DMS 273 (cell line): Measurements from ENCODE around the gene MYRFL.
"Not testable (repeated sequence)": the region's sequence is repeated elsewhere in the genome, so short reads cannot be mapped to it uniquely, and the experiment has no call there.

Experiments used
- DNase-seq: peaks from one replicate; lab custom pipeline; 2025; ENCODE audit not compliant: unreplicated experiment; lab: John Stamatoyannopoulos, UW

MYRFL gene

DNA sequence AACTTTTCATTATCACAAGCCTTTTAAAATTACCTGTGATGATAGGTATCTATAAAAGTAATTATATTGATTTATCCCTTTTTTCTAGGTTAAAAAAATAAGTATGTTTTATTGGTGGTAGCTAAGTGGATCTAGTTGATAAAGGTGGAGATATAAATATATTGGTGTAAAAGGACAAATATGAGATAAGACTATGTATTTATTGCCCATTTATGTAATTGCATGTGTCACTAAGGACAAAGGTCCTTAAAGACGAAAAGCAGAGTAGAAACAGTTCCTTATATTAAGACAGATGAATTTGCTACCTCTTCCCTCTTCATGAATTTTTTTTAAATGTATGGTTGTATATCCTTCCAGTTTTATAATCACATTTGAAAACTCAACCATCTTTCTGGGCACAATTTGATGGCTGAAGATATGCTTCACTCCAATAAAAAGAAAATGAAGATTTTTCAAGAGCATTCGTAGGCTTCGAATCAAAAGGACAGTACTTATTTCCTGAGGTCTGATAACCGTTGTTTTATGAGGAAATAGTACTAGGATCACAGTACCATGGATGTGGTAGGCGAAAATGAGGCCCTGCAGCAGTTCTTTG, at the start of gene MYRFL:
TSS of gene MYRFL (plus strand) at position 262 of the 595 bp plus-strand sequence. CDS start at position 553, 291 bp downstream.
- no peak for DNase-seq

DNA sequence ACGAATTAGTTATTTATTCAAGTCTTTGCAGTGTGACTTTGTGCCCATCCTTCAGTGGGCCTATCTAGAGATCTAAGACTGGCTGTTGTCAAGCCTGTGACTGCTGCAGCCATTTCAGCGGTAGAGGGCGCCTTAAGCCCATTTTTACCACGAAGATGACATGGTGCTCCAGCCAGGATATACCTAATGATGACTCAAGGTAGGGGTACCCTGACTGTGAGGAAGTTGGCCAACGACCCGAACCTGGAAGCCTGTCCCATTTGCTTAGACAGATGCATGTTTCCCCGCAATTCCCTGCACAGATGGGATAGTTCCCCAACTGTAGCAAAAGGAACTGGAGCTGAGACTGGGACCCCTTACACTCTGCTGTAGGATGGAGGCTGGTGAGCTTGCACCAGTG, 45.1 kb upstream of the MYRFL start:
- DNase-seq: peak; percentile 12

DNA sequence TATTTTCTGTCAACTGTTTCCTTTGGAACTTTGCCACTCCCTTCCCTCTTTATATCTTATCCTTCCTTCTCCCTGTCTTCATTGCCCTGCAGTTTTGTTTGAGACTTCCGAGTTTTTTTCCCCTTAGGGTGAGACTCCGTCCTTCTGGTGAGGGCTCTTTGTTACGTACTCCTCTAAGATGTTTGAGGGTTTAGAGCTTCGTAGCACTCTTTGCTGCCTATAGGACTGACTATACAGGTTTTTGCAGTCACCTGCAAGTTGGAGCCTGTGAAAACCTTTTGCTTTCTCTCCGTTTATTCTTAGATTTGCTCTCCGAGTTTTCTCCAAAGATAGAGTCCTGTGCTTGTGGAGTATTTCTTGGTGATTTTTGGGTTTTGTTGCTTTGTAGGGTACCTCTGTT, 41.7 kb upstream of the MYRFL start:
- no peak for DNase-seq

DNA sequence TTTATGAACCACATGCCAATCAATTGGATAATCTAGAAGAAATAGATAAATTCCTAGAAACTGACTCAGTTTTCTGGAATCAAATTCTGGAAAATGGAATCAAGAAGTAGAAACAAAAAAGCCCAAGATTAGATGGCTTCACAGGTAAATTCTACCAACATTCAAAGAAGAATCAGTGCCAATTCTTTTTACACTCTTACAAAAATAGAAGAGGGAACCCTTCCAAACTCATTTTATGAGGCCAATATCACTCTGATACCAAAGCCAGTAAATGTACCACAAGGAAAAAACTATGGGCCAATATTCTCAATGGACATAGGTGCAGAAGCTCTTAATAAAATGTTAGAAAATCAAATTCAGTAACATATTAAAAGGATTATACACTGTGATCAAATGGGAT, 35.7 kb upstream of the MYRFL start:
- DNase-seq: no peak

DNA sequence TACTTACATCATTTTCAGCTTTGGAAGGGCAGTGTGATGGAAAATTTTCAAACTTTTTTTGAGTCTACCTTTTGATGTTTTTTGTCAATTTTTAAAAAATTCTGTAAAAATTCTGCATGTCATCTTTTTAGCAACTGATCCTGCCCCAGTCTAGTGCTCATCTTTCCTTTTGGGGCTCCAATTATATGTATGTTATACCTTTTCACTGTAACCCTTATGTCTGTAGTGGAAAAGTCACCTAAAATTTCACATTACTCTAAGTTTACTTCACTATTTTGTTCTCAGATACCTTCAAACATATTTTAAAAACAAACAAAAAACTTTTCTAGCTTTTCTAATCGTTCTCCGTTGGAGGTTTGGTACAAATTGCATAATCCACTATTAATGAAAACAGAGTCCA, 32.5 kb upstream of the MYRFL start:
- DNase-seq: no peak

DNA sequence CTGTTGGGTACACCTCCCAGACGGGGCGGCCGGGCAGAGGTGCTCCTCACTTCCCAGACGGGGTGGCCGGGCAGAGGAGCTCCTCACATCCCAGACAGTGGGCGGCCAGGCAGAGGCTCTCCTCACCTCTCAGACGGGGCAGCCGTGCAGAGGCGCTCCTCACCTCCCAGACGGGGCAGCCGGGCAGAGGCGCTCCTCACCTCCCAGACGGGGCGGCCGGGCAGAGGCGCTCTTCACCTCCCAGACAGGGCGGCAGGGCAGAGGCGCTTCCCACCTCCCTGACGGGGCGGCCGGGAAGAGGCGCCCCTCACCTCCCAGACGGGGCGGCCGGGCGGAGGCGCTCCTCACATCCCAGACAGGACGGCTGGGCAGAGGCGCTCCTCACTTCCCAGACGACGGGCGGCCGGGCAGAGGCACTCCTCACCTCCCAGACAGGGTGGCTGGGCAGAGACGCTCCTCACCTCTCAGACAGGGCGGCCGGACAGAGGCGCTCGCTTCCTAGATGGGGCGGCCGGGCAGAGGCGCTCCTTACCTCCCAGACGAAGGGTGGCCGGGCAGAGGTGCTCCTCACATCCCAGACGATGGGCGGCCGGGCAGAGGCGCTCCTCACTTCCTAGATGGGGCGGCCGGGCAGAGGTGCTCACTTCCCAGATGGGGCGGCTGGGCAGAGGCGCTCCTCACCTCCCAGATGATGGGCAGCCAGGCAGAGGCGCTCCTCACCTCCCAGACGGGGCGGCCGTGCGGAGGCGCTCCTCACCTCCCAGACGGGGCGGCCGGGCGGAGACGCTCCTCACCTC, 17.7 kb upstream of the MYRFL start:
- DNase-seq: not testable (repeated sequence)

DNA sequence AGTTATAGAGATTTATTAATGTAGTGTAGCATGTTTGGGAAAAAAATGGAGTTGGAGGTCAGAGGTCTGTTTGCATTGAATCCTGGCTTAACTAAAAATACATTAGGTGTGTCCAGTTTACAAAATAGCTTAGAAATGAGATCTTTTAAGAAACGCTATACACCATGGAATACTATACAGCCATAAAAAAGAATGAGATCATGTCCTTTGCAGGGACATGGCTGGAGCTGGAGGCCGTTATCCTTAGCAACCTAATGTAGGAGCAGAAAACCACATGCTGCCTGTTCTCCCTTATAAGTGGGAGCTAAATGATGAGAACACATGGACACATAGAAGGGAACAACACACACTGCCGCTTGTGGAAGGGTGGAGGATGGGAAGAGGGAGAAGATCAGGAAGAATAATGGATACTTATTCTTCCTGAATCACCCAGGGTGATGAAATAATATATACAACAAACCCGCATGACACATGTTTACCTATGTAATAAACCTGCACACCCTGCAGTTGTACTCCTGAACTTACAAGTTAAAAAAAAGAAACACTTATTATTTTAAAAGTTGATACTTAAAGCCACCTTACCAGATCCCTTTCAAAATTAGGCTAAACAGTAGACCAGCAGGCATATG, 14.0 kb upstream of the MYRFL start:
- DNase-seq: no peak

DNA sequence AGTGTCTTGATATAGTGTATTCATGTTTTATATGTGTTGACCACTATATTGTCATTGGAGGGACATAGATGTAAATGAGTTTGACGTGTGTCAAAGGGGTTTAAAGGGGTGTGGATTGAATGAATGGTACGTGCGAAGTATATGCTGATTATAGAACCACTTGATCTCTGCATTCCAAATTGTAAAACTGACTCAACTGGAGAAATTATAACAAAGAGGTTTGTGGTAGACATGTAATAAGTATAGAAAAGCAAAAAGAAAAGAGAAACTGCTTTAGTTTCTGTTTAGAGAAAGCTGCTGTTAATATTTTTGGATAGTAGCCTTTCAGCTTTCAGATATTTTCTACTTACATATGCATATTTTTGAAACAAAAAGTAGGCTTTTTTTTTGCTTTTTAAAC, 8.9 kb upstream of the MYRFL start:
- no peak for DNase-seq

DNA sequence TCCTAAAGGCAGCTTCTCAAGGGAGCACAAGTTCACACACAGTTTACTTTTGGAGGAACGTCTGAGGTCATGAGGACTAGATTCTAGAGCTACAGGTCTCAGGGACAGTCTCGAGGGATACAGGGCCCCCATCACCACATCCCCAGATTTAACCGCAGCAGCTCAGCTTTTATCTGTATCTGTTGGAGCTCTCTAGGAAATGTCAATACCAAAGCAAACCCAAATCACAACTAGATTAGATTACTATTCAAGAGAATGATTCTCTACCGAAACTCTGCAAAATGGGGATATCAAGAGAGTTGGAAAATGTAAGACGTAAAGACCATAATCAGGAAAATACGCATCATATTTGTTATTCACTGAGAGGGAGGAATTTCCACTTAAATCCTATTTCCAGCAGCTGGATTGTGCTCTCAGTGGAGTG, 4.0 kb upstream of the MYRFL start:
- no peak for DNase-seq

DNA sequence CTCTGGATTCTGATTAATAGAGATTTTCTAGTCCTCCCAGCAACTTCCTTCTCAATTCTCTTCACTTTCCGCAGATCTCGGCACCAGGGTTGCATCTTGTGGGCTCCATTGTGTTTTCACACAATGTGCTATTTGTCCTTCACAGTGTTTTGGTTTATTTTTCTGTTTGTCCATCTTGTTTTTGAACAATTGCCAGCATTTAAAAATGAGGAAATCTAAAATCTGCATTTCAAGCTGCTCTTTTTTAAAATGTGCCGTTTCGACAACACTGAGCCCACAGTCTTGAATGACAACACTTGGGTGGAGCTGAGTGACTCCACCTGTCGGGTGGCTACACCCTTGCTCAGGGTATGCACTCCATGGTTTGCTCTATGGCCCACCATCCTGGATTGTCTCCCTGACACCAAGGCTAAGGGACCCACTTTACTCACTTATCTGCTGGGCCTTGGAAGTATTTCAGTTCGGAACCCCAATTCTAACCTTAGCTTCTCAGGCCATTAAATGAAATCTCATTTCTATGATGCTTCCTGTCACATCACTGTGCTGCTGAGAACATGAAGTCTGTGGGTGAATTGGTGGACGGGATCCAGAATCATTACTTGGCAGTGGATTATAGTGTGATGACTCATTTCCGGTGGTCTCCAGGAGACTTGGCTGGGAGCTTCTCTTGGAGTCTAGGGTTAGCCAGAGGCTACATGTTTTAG, 3.4 kb upstream of the MYRFL start:
- DNase-seq: peak; percentile 30

DNA sequence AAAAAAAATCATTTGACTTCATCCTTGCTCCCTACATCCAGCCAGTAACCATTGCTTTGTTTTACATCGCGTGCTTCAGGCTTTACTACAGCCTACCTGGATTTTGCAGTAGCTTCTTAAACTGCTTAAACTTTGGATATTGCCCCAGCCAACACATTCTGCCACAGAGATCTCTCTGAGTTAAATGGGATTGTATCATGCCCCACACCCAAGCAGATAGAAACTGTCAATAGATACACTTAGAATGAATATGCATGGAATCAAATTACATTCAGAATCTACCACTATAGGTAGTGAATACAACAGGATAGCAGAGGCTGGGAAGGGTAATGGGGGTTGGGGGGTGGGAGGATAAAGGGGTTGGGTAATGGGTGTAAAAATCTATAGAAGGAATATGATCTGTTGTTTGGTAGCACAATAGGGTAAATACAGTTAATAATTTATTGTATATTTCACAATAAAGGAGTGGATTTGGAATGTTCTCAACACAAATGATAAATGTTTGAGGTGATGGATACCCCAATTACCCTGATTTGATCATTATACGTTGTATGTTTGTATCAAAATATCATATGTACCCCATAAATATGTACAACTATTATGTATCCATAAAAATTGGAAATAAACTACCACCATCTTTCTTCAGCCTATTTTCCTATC, 2.7 kb upstream of the MYRFL start:
- DNase-seq: no peak

DNA sequence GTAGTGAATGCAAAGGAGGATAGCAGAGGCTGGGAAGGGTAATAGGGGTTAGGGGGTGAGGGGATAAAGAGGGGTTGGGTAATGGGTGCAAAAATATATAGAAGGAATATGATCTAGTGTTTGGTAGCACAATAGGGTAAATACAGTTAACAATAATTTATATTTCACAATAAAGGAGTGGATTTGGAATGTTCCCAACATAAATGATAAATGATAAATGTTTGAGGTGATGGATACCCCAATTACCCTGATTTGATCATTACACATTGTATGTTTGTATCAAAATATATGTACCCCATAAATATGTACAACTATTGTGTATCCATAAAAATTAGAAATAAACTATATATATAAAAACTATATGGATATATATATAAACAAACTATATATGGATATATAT, 999 bp upstream of the MYRFL start:
- DNase-seq: no peak

DNA sequence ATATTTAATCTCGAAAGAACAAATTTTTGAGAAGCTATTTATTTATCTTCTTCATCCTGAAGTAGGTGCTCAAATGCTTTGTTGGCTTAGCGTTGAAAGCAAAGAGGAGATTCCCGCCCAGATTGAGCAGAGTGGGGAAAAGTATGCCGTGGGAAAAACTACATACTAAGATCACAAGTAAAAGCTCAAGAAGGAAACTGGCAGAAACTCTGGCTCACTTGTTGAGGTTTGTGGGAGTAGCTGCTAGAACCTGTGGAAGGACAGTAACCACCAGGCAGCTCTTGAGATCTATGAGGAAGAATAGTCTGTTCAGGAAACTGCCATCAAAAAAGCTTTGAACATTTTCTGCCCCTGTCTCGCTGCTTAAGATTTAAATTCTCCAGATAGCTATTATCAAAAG, 3.9 kb downstream of the MYRFL start:
- DNase-seq: no peak

DNA sequence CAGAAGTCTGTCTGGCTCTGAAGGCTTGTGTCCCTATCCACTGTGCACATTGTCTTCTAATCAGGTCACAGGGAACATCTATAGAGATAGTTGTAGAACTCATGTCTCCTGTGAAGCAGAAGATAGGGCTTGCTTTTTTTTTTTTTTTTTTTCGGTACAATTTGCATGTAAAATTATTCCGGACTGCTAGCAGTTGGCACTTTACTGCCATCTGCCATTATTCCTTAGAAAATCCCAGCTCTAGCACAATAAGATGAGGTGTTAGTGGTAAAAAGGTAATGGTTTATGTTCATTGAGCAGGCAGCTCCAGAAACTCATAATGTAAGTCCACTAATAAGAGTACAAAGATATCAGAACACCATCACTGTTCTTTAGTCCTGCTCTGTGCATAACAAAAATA, 8.7 kb downstream of the MYRFL start:
- DNase-seq: peak; percentile 38

DNA sequence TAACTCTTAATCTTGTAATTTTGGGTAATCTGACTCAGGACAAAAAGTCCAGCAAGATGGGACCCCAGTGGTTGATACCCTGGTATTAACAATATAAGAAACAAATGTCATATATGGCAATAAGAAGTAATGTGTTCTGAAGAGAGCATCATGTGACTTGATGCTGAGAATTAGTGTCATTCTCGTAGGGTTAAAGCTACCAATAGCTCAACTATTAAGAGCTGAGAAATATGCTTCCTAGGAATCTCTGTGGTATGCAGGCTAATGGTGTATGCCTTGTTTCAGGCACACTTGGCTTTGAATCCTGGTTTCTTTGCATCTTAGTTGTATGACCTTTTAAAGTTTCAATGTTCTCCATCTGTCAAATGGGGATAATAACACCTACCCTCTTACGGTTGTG, 9.1 kb downstream of the MYRFL start:
- no peak for DNase-seq

DNA sequence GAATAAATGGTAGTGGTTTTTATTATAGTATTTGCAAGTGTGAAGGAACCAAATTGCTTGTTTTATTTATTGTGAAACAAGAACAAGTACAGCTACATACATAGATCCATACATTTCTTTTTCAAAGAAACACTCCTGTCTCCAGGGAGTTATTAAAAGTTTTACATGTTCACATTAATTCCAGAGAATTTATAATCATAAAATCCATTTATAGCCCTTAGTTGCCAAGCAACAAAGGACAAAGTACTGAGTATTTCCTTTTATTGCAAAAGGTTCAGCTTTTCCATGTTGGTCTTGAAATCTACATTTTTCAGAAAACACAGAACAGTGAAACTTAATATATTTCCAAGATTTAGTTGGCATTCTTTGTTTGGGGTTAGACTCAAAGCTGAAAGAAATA, 9.5 kb downstream of the MYRFL start:
- no peak for DNase-seq

DNA sequence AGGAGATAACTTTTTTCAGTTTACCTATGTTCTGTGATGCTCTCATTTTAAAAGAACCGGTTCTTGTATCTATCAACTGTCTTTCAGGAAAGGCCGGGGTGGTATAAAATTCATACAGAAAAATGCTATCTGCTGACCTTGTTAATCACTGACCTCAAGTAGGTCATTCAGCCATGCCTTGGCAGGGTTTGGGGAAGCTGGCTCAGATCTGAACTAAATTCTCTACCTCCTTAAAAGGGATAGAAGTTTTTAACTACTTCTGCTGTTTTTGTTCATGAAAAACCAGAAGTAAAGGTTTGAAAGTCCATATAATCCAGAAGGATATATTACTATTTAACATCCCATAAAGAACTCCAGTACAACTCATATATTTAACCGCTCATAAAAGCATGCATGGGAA, 10.1 kb downstream of the MYRFL start:
- no peak for DNase-seq

DNA sequence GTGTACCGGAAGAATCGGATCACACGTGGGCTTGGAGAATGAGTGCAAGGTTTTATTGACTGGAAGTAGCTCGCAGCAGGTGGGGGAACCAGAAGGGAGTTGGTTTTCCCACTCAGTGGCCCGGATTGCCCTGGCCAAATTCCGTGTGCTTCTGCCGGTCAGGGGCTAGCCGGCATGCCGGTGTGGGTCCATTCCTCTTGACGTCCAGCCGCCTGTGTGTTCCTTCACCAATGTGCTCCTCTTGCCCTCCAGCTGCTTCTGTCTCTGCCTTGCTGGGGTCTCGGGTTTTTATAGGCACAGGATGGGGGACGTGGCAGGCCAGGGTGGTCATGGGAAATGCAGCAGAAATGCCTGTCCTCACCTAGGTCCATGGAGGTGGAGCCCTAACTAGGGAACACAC, 11.0 kb downstream of the MYRFL start:
- no peak for DNase-seq

DNA sequence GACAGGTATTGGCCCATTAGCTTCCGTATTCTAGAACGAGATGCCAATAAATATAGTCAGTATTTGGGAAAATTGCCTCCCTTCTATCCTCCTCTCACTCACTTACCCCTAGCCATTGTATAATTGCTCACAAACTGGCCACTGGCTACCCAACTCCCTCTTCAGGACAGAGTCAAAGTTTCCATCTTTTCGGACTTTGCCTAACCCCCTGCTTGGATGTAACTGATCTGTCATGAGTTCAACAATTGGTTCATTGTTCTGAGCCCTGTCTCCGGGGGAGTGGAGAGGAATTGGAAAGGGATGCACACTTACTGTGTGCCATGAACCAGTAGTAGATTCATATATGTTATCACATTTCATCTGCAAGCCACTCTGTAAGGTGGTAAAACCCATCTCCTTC, 12.2 kb downstream of the MYRFL start:
- DNase-seq: no peak

DNA sequence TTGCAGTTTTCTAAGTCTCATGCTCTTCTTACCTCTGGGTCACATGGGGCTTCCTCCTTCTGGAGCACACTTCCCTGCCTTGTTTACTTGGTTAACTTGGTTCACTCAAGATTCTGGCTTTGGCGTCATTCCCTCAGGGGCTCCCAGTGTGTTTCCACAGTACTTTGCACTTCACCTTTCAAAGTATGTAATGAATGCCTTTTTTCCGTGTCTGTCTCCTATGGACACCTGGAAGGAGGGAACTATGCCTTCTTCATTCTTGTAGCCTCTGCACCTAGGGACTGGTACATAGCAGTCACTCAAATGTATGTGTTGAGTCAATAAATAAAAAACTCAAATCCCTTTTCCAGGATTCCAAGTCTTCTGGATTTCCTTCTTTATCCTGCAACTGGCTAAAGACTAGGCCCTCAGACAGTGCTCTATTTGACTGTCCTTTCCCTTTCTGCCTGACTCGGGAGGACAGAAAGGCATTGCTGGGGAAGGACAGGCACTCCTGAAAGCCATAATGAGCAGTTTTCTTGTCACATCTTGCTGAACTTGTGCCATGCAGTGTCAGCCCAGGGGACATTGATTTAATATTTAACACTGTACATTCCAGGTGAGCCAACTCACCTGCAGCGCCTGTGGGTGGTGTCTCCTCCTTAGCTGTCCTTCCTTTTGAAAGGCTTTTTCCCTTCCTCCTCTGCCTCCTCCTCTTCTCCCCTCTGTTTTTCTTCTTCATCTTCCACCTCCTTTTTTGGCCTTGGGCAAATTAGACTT, 12.8 kb downstream of the MYRFL start:
- no peak for DNase-seq

DNA sequence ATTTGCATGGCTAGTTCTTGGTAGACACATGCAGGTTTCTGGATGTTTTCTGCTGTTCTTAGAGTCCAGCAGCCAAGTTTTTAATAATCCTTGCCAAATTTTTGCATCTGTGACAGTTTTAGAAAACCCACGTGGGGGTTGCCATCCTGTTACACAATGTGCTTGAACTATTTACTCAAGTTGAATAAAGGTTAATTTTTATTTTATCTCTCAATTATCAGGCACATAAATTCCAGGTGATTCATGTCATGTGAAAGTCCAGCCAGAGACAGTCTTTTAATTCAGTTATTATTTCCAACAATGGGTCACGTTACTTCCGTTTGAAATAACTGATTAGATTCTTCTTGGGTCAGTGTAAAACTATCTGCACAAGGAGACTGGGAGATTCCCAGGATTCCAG, 15.7 kb downstream of the MYRFL start:
- DNase-seq: no peak
